Stimulated activated effector memory CD8-positive, alpha-beta T cell treated with anti-CD3 and anti-CD28 coated beads, Interleukin-12 subunit alpha, Interleukin-12 subunit beta, amount 100 ng/mL, for 72 hours (primary cell): ENCODE data around the gene AMPD2.

Source experiments
- ATAC-seq: fragments of 150-1000 bp; cut with Tn5 transposase; 2 replicates; pipeline ENCODE4 v1.10.0; 2021
- DNase-seq, 2 donors: peaks; one replicate each; pipeline ENCODE4 v3.0.0; 2021 to 2022; ENCODE audit warnings: low spot score in 2 of 2
- H3K27ac Mint-ChIP-seq: one replicate; pipeline ENCODE4 v1.8.0; 2022; ENCODE audit warnings: mild to moderate bottlenecking, mixed read lengths
- H3K36me3 Mint-ChIP-seq: one replicate; pipeline ENCODE4 v1.8.0; 2022; ENCODE audit warnings: mild to moderate bottlenecking, mixed read lengths
- H3K4me1 Mint-ChIP-seq: one replicate; pipeline ENCODE4 v1.8.0; 2022; ENCODE audit warnings: mixed read lengths
- H3K4me3 Mint-ChIP-seq: one replicate; pipeline ENCODE4 v1.8.0; 2022; ENCODE audit warnings: mild to moderate bottlenecking, mixed read lengths
- H3K9me3 Mint-ChIP-seq: one replicate; pipeline ENCODE4 v1.8.0; 2022; ENCODE audit warnings: mixed read lengths

AMPD2 gene

DNA sequence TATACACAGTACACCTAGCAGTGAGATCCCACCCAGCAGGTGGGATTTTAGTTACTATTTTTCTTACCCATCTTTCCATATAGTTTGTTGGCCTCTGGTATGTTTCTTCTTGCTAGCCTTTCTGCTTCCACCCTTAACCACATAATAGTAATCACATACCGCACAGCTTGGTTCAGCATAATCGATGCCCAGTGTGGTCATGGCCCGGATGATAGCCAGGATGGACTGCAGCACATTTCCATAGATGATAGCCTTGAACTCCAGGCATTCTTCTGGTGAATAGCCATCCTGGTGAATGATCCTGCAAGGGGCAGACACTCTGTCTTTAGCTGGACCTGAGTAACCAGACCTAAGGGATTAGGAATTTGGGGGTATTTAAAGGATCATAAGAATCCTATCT, 9.8 kb upstream of the AMPD2 start:
- H3K4me3 Mint-ChIP-seq, result no peak overlapping the region
- DNase-seq (no peak), ATAC-seq (no peak)
- no peaks in the 10 kb centered on the region for H3K9me3 Mint-ChIP-seq
- H3K36me3 Mint-ChIP-seq, result no peaks in the 10 kb centered on the region
- no peak overlapping the region for H3K27ac Mint-ChIP-seq
- H3K4me1 Mint-ChIP-seq, result no peaks in the 10 kb centered on the region

DNA sequence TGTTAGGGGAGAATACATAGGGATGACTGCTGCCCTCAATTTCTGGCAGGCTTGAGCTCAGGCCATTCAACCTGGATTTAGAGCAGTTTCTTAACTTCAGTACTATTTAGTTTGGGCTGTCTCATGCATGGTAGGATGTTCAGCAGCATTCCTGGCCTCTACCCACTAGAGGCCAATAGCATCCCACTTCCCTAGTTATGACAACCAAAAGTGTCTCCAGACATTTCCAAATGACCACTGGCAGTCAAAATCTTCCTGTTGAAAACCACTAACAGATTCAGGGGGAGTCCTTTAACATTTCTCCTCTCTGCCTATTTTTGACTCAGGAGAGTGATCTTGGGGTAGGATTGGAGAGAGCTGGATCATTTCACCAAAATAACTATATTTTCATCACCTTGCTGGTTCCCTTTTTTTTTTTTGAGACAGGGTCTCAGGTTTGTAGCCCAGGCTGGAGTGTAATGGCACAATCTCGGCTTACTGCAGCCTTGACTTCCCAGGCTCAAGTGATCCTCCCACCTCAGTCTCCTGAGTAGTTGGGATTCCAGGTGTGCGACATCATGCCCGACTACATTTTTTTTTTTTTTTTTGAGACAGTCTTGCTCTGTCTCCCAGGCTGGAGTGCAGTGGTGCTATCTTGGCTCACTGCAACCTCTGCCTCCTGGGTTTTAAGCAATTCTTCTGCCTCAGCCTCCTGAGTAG, 8.9 kb upstream of the AMPD2 start:
- ATAC-seq (no peak), DNase-seq (no peak)
- H3K27ac Mint-ChIP-seq, result no peak overlapping the region

DNA sequence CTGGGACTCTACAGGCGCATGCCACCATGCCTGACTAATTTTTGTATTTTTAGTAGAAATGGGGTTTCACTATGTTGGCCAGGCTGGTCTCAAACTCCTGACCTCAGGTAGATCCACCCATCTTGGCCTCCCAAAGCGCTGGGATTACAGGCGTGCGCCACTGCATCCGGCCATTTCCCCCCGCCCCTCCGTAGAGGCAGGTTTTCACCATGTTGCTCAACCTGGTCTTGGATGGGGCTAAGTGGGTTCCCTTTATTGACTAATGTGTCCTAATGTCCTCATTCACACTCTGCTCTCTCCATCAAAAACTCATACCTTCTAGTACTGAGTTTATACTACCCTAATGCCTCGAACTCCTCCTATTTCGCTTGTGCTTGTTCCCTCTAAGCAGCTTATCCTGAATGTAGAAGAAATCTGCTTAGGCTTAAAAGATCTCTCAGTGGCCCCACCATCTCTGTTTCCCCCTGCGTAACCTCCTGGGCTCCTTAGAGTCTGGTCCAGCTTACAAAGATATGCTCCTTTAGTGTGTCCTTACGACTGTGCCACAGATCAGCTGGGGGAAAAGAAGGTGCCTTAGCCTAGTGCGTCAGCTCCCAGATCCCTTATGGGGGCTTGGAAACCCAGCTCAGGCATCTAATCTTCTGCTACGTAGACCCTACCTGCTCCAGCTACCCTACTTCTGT, 8.2 kb upstream of the AMPD2 start:
- H3K9me3 Mint-ChIP-seq, result no peaks in the 10 kb centered on the region
- ATAC-seq (no peak), DNase-seq (no peak)
- peaks cover 9% of the 10 kb centered on the region for H3K4me1 Mint-ChIP-seq
- no peak overlapping the region for H3K4me3 Mint-ChIP-seq
- no peak overlapping the region for H3K27ac Mint-ChIP-seq
- H3K36me3 Mint-ChIP-seq, result no peaks in the 10 kb centered on the region

More for the DNA sequence above, 8.9 kb upstream of the AMPD2 start:
- Mint-ChIP-seq H3K4me3 (no peak overlapping the region), H3K36me3 (no peaks in the 10 kb centered on the region), H3K4me1 (peaks cover 2% of the 10 kb centered on the region), H3K9me3 (no peaks in the 10 kb centered on the region)

DNA sequence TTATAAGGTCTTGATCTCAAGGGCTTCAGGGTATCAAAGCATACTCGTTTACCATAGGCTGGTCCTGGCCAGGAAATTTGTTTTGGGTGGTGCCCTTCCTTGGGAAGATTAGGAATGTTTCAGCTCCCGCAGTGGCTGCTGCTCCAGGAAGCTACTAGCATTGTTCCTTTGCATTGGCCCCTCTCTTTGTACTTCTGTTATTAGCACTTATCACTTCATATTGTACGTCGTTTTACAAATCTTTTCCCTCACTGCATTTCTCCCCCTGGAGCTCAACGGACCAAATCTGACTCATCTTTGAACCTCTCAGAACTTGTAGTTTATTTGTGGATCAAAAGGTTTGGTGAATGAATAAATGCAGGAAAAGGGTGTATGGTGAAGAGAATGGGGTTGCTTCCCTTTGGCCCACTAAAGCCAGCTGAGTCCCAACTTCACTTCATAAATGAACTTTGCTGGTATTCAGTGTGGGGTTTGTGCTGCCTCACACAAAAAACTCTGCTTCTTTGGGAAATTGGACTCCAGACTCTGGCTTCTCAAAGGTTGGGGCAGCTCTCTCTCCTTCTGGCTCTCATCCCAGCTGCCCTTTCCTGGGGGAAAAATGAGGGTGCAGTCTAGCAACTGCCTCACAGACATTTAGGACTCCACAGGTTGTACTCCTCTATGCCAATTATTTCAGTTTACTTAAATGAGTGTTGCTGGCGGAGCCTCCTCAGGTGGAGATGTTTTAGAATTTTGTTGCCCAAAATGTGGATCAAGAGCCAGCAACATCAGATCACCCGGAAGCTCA, 6.1 kb upstream of the AMPD2 start:
- no peaks in the 10 kb centered on the region for H3K9me3 Mint-ChIP-seq
- ATAC-seq, result no peak
- no peaks in the 10 kb centered on the region for H3K36me3 Mint-ChIP-seq
- H3K4me3 Mint-ChIP-seq, result no peak overlapping the region
- H3K27ac Mint-ChIP-seq, result no peak overlapping the region
- peaks cover 25% of the 10 kb centered on the region for H3K4me1 Mint-ChIP-seq
- no peak for DNase-seq

DNA sequence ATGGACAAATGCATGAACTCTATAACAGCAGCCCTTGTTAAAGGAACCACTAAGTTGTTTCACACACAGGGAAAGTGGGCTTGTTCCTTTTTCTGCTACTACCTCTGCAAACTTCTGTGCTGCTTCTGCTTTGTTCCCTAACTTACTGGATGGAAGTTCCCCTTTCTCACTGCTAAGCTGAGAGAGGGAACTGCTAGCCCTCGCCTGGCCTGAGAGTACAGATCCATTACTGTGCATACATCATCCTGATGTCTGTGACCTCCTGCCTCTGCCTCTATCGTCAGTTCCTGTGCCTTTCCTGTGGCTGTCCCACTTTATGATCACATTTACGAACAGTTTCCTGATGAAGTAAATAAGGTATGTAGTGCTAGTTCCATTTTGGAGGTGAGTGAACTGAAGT, 3.8 kb upstream of the AMPD2 start:
- H3K36me3 Mint-ChIP-seq, result peaks cover 17% of the 10 kb centered on the region
- H3K4me1 Mint-ChIP-seq, result peaks cover 44% of the 10 kb centered on the region
- DNase-seq, result no peak
- ATAC-seq, result no peak
- no peaks in the 10 kb centered on the region for H3K9me3 Mint-ChIP-seq
- H3K4me3 Mint-ChIP-seq, result no peak overlapping the region
- H3K27ac Mint-ChIP-seq, result peak overlapping the region; percentile 55

DNA sequence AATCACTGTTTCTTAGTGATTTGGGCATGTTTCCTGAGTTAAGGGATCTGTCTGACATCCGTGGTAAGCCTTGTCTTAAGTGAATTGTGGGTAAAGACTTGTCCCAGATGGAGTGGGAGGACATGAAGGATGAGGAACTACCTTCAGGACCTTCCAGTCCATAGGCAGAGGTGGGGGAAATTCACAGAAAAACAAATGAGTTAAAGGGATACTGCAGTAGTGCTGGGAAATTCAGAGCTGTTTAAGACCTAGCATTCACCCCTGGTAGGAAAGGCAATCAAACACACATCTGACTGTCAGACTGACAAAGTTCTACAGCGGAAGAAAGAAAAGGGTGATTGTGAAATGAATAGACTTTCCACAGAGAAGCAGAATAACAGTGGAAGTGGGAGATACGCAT, 3.2 kb upstream of the AMPD2 start:
- Mint-ChIP-seq H3K36me3 (peaks cover 20% of the 10 kb centered on the region), H3K27ac (peak overlapping the region; percentile 55), H3K9me3 (no peaks in the 10 kb centered on the region), H3K4me1 (peaks cover 47% of the 10 kb centered on the region), H3K4me3 (no peak overlapping the region)
- DNase-seq, result no peak
- ATAC-seq, result no peak

DNA sequence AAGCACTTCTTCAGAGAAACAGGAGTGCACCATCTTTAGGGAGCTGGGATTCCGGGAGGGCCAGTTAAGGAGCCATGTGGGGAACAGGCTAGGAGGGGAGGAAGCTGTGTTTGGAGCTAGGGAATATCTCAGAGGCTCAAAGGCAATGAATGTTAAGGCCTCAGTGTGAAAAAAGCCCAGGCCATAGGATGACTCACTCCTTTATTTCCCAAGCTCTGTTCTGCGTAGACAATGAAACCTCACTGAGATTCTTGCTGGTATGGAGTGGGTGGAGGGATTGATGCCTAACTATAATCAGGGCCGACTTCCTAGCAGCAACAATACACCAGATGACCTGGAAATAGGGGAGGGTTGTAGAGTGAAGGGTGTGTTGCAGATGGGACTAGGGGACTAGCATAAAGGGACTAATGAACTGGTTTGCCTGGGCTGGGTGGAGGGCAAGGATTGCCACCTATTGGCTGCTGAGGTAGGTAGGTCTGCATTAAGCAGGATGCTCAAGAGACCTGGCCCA, 2.3 kb upstream of the AMPD2 start:
- H3K27ac Mint-ChIP-seq, result peak overlapping the region; percentile 55

DNA sequence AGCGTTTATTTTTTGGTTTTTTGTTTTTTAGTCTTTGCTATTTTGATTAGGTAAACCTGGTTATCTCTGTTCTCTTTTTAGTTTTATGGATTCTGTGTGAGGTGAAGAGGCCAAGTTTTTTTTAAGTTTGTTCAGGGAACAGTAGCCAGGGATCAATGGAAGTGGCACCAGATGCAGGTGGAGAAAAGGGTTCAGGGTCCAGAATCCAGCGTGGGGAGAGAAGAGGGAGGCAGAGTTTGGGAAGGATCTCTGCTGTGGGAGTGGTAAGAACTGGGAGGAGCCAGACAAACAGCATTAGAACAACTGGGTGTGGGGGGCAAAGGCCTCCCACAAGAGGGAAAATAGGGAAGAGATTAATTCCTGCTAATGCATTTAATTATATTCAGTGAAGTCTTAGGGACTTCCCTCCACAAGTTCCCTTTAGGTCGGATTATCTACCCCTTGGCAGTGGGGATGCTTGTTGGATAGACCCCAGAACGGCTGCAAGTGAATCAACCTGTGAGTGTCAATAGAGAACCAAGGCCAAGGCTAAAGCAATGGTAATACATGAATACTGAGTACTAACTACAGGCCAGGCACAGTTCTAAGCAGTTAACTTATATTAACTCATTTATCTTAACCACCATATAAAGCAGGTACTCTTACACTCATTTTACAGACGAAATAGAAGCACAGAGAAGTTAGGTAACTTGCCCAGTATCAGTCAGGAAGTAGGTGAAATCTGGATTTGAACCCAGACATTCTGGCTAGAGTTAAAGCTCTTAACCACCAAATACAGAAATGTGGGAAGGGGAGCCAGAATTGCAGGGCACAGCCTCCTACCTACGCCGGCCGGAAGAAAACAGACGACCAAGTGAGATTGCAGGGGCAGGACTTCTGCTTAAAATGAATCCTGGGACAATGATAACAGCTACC, 719 bp upstream of the AMPD2 start:
- no peaks in the 10 kb centered on the region for H3K9me3 Mint-ChIP-seq
- H3K36me3 Mint-ChIP-seq, result peaks cover 27% of the 10 kb centered on the region
- H3K27ac Mint-ChIP-seq, result peak overlapping the region; percentile 98
- ATAC-seq, result no peak
- H3K4me1 Mint-ChIP-seq, result peaks cover 72% of the 10 kb centered on the region
- DNase-seq, result no peak
- H3K4me3 Mint-ChIP-seq, result peak overlapping the region; percentile 99

More for the DNA sequence above, 2.3 kb upstream of the AMPD2 start:
- Mint-ChIP-seq H3K4me1 (peaks cover 57% of the 10 kb centered on the region), H3K36me3 (peaks cover 27% of the 10 kb centered on the region), H3K9me3 (no peaks in the 10 kb centered on the region), H3K4me3 (no peak overlapping the region)
- ATAC-seq (peak; percentile 4), DNase-seq (no peak)

DNA sequence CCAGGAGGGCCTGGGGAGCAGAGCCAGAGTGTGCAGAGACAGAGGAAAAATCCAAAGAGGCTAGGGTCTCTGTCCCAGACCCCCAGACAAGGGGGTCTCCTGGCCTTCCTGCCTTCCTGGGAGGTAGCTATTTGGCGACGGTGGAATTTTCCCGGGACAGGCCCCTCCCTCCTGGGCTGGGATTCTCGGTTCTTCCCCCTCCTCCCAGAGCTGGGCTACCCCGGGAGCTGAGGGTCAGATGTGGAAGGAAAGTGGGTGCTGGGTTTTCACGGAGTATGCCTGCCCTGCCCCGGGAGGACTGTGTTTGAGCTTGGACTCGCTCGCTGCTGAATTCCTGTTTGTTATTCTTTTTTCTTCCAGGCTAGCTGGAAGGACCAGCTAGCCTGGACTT, 759 bp downstream of the AMPD2 start:
- DNase-seq (no peak), ATAC-seq (no peak)
- H3K4me1 Mint-ChIP-seq, result peaks cover 82% of the 10 kb centered on the region
- peak overlapping the region; percentile 99 for H3K4me3 Mint-ChIP-seq
- peaks cover 27% of the 10 kb centered on the region for H3K36me3 Mint-ChIP-seq
- no peaks in the 10 kb centered on the region for H3K9me3 Mint-ChIP-seq
- H3K27ac Mint-ChIP-seq, result peak overlapping the region; percentile 98

DNA sequence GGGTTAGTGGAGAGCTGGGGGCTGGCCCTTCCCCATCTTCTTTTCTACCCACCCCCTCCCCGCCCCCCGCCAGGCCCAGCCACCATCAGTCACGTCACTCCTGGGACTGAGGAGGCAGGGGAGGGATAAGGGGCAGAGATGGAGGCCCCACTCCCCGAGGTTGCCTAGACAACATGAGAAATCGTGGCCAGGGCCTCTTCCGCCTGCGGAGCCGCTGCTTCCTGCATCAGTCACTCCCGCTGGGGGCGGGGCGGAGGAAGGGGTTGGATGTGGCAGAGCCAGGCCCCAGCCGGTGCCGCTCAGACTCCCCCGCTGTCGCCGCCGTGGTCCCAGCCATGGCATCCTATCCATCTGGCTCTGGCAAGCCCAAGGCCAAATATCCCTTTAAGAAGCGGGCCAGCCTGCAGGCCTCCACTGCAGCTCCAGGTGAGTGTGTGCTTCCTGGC, 1.2 kb downstream of the AMPD2 start:
- H3K9me3 Mint-ChIP-seq, result no peaks in the 10 kb centered on the region
- DNase-seq (peak; percentile 87 to 96), ATAC-seq (peak; percentile 88)
- peaks cover 29% of the 10 kb centered on the region for H3K36me3 Mint-ChIP-seq
- H3K27ac Mint-ChIP-seq, result peak overlapping the region; percentile 98
- H3K4me3 Mint-ChIP-seq, result peak overlapping the region; percentile 99
- H3K4me1 Mint-ChIP-seq, result peaks cover 83% of the 10 kb centered on the region

DNA sequence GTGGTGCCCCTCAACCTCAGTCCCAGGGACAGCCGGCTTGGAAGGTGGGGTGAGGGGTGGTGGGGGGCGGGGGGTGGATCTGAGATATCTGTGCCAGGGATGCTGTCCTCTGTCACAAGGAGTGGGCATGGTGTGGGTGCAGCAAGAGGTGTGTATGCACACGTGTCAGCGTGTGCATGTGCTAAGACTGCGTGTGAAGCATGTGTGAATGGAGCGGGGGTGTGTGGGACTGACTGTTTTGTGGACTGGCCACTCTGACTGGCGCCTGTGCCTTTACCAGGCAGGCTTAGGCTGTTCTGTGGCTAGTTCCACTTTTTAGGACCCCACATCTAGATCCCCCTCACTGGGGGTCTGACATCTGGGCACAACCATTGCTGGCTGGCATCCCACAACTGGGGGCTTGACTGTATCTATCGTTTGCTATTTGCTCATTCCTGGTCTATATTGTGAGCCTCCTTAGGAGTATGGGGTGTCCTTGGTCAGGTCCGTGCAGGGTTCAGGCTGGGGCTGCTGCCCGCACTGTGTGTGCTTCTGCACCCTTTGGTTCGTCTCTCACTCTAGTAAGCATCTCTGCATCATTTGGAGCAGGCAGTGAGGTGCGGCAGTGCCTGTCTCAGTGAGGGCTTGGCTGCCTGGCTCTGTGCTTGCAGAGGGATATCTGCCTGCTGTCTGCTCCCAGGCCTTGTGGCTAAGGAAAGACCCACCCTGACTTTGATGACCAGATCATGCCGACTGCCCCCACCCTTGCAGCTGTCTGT, 1.9 kb downstream of the AMPD2 start:
- H3K36me3 Mint-ChIP-seq, result peaks cover 36% of the 10 kb centered on the region
- ATAC-seq (peak; percentile 39), DNase-seq (peak in 1 of 2 donors; percentile 59)
- no peaks in the 10 kb centered on the region for H3K9me3 Mint-ChIP-seq
- peak overlapping the region; percentile 98 for H3K27ac Mint-ChIP-seq
- peaks cover 79% of the 10 kb centered on the region for H3K4me1 Mint-ChIP-seq
- H3K4me3 Mint-ChIP-seq, result peak overlapping the region; percentile 99

DNA sequence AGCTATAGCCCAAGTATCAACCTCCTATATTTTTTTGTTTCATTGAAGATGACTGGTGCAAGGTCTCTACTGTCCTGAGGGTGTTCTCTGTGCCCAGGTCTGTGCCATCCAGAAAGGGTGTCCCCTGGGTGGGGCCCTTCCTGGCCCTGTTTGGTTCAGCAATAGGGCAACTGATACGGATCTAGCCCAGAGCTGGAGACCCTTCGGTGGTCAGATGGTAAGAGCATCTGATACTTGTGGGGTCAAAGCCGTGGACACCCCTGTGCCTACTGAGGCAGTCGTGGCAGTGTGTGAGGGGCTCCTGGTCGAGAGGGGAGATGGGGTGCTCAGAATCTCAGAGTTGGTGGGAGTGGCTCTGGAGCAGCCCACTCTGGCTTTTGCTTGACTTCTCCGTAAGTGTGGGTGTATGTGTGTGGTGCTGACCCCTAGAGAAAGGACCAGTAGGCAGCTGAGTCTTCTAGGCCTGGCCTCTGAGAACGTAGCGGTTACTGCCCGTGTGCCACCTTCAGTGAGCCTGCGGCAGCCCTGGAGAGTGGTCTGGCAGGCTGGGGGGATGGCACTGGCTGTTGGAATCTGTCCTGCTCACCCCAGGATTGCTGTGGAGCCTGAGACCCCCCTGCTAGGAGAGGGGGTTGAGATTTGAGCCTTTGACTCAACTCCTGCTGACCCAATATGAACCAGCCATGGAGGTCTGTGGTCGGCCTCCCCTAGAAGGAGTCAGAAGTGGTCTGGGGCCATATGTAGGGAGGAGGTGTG, 2.7 kb downstream of the AMPD2 start:
- H3K36me3 Mint-ChIP-seq, result peaks cover 40% of the 10 kb centered on the region
- H3K27ac Mint-ChIP-seq, result peak overlapping the region; percentile 98
- no peaks in the 10 kb centered on the region for H3K9me3 Mint-ChIP-seq
- peak overlapping the region; percentile 99 for H3K4me3 Mint-ChIP-seq
- peaks cover 72% of the 10 kb centered on the region for H3K4me1 Mint-ChIP-seq
- DNase-seq (peak in 1 of 2 donors; percentile 48), ATAC-seq (no peak)

DNA sequence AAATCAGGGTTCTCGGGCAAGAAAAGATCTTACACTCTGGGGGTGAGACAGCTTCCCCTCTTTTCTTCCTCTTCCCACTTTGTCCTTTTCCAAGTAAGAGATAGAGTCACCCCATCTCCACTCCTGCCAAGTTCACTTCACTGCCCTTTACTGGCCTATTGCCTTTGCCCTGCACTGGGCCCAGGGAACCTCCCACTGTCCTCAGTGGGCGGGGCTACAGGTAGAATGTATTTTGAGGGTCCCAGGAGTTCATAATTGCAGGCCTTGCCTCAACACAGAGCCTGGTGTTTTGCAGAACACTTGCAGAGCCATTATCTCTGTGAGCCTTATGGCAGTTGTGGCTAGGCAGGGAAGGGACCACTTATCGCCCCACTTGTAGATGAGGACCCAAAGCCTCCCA, 3.3 kb downstream of the AMPD2 start:
- DNase-seq (no peak), ATAC-seq (no peak)
- Mint-ChIP-seq H3K27ac (peak overlapping the region; percentile 98), H3K9me3 (no peaks in the 10 kb centered on the region), H3K36me3 (peaks cover 46% of the 10 kb centered on the region), H3K4me3 (peak overlapping the region; percentile 99), H3K4me1 (peaks cover 70% of the 10 kb centered on the region)
